Skin epidermis (tissue), 12 donors: ENCODE results near the gene COPZ1.
A peak's percentile ranks its signal among the peaks of the same experiment; 100 is the strongest.

Experiments used
- H3K27ac ChIP-seq, 21 experiments: fragments of 200-600 bp; sonication (generic) in 11 of 21; one replicate each; pipeline ENCODE4 v1.5.0; 2020; ENCODE audit warnings: mild to moderate bottlenecking in 3 of 21, inconsistent platforms in 2 of 21, moderate library complexity in 2 of 21
- H3K4me3 ChIP-seq, 7 experiments: fragments of 200-600 bp; sonication (generic) in 2 of 7; one replicate each; pipeline ENCODE4 v1.5.0; 2020; ENCODE audit warnings: inconsistent platforms in 2 of 7, mild to moderate bottlenecking in 2 of 7, moderate library complexity in 1 of 7

The COPZ1 gene, protein sequence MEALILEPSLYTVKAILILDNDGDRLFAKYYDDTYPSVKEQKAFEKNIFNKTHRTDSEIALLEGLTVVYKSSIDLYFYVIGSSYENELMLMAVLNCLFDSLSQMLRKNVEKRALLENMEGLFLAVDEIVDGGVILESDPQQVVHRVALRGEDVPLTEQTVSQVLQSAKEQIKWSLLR

DNA sequence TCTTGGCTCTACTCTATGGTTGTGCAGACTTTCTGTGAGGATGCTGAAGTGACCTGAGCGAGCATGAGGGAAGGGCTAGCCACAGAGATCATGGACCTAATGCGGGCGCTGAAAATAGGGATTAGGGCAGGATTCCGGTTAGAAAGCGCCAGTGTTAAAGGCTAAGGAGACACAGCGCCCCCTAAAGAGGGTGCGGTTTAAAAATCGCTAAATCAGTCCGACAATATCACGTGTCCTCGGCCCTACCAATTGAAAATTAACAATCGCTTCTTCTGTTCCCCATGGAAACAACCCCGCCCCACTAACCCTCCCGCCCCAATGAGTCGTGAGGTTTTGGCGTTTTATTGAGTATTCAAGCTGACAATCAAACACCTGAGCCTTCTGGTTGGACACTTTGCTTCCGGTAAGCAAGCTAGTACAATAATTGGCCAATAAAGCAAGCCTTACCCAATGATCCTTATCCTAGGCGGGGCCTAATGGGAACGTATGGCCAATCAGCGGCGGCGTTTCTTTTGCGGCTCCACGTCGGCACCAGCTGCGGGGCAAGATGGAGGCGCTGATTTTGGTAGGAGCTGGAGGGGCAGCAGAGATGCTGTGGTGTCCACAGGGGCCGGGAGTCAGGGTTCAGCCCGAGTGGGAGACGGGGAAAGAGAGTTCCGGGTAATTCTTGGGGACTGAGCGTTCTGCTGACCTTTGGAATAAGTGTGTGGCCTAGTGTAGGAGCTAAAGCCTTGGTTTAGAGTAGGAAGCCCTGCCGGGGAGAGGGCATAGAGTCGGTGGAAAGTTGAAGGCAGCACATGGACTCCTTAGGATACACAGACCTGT lies at the start of gene COPZ1:
TSS of gene COPZ1 (plus strand) at position 515 of the 825 bp plus-strand sequence. CDS start at position 548, 33 bp downstream.
- Histone ChIP-seq H3K27ac (peak within 1 kb of the TSS in 20 of 21 experiments; percentile 68 to 96 (median 87)), H3K4me3 (peak within 1 kb of the TSS; percentile 46 to 80 (median 70))

DNA sequence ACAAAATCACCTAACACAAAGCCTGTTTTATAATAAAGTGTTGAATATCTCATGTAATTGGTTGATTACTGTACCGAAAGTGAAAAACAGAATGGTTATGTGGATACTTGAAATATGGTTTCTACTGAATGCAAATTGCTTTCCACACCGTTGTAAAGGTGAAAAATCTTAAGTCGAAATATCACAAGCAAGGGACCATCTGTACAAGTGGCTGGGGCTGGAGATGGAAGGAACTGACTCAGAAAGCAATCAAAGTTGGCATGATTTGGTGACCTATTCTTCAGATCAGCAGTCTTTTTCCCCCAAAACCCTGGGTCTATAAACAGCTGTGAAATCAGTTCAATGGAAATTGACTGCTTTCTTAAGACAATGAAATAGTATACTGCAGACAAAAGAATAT lies 48.6 kb upstream of the COPZ1 start:
- Histone ChIP-seq H3K27ac (no peak overlapping the region), H3K4me3 (no peak overlapping the region)

DNA sequence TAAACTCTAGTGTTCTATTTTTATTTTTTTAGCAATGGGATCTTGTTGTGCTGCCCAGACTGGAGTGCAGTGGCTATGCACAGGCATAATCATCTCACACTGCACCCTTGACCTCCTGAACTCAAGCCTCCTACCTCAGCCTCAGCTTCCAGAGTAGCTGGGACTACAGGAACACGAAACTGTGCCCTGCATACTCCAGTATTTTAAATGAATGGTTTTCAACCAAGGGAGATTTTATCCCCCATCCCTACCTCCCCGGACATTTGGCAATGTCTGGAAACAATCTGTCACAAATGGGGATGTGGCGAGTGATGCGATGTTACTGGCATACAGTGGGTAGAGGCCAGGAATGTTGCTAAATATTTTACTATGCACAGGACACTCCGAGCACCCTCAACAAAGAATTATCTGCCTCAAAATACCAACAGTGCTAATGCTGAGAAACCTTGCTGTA lies 47.1 kb upstream of the COPZ1 start:
- Histone ChIP-seq H3K27ac (peak overlapping the region in 14 of 21 experiments; percentile 82 to 97 (median 94)), H3K4me3 (peak overlapping the region in 3 of 7 experiments; percentile 50 to 89 (median 75))

DNA sequence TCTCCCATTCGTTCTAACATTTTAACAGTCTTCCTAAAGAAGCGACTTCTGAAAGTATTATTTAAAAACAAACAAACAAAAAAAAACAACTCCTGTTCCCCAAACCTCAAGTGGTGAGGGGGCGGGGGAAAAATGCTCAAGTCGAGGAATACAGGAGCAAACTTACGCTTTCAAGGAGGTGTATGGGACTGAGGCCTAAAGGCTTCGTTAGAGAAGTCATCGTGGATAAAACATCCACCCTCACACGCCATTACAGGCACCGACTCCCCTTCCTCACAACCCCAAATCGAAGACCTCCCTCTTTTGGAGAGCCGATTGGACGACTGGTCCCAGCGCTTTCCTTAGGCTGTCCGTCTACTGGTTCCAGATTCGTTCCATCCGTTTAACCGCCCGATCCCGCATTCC lies 45.7 kb upstream of the COPZ1 start:
- H3K27ac ChIP-seq = peak overlapping the region; percentile 58 to 97 (median 93)
- peak overlapping the region; percentile 50 to 90 (median 77) for H3K4me3 ChIP-seq

DNA sequence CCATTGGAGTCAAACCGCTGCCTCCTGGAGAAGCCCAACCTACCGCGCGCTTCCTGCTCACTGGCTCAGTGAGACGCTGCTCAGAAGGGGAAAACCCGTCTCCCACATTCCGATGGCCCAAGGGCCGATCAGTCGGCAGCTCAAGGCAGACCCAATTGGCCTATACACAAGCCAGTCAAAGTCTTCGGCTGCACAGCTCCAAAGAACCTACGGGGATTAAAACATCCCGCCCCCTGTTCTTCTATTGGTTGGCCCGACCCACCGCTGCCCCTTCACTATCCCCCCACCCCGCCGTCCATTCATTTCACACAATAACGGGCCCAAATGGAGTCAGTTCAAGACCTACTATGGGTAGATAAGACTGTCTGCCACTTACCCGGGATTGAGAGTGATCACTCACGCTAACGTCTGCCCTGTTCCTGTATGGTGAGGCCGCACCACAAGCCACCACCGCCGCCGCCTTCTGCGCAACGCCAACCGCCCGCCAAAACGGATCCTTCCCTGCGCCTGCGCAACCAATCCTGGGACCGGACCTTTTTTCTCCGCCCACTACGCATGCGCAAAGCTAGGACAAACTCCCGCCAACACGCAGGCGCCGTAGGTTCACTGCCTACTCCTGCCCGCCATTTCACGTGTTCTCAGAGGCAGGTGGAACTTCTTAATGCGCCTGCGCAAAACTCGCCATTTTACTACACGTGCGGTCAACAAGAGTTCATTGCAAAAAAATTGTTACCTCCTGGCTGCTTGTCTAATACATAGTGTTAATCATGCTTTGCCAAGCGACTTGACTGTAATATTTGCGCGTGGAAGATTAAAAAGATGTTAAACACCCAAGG lies 45.1 kb upstream of the COPZ1 start, which contains the start of gene CBX5:
TSS of gene CBX5 (minus strand) at position 491 of the 836 bp plus-strand sequence. CDS start 22,472 bp downstream, outside the sequence.
- Histone ChIP-seq H3K4me3 (peak within 1 kb of the TSS; percentile 50 to 90 (median 83)), H3K27ac (peak within 1 kb of the TSS; percentile 58 to 97 (median 93))

DNA sequence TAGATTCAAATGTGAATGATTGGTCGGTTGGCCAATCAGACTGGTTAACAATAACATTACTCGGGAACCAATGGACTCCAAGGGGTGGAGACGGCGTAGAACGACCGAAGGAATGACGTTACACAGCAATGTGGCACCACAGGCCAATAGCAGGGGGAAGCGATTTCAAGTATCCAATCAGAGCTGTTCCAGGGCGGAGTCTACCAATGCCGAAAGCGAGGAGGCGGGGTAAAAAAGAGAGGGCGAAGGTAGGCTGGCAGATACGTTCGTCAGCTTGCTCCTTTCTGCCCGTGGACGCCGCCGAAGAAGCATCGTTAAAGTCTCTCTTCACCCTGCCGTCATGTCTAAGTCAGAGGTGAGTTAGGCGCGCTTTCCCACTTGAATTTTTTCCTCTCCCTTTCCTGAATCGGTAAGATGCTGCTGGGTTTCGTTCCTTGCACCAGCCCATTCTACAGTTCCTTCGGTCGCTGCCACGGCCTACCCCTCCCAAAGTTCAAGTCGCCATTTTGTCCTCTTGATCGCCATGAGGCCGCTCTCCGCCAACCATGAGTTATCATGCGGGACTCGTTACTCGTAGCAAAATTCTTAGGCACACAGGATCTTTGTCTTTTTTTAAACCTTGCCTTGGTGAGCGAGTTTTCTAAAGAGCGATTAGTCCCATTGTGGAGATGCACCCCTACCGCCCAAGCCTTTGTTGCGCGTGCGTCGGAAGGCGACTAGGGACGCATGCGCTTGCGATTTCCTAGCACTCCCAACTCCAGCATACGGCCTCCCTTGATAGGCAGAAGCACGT lies 44.3 kb upstream of the COPZ1 start, which contains the start of gene HNRNPA1:
TSS of gene HNRNPA1 (plus strand) at position 259 of the 793 bp plus-strand sequence. CDS start at position 341, 82 bp downstream.
- Histone ChIP-seq H3K4me3 (peak within 1 kb of the TSS; percentile 50 to 90 (median 83)), H3K27ac (peak within 1 kb of the TSS; percentile 35 to 97 (median 93))

DNA sequence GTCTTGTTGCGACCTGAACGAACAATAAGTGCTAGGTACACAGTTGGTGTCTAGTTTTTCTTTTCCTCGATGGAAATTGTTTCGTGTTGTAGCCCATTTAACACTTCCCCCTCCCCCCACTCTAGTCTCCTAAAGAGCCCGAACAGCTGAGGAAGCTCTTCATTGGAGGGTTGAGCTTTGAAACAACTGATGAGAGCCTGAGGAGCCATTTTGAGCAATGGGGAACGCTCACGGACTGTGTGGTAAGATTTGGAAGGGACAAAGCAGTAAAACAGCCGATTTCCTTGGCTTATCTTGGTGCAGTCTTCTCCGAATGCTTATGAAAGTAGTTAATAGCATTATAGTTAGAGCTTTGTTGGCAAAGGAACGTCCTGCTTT lies 43.7 kb upstream of the COPZ1 start:
- peak overlapping the region; percentile 35 to 97 (median 93) for H3K27ac ChIP-seq
- peak overlapping the region; percentile 50 to 90 (median 83) for H3K4me3 ChIP-seq

DNA sequence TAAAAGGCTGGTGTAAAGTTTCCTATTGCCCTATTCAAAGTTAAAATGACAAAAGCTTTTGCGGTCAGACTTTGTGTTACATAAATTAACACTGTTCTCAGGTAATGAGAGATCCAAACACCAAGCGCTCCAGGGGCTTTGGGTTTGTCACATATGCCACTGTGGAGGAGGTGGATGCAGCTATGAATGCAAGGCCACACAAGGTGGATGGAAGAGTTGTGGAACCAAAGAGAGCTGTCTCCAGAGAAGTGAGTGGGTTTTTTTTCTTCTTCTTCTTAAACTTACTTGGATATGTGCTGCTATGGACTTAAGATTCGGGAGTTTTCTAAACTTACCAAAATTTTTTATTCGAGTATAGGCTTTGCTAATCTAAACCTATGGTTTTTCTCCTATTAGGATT lies 43.2 kb upstream of the COPZ1 start:
- H3K27ac ChIP-seq = peak overlapping the region in 18 of 21 experiments; percentile 82 to 97 (median 93)
- peak overlapping the region; percentile 50 to 90 (median 83) for H3K4me3 ChIP-seq

DNA sequence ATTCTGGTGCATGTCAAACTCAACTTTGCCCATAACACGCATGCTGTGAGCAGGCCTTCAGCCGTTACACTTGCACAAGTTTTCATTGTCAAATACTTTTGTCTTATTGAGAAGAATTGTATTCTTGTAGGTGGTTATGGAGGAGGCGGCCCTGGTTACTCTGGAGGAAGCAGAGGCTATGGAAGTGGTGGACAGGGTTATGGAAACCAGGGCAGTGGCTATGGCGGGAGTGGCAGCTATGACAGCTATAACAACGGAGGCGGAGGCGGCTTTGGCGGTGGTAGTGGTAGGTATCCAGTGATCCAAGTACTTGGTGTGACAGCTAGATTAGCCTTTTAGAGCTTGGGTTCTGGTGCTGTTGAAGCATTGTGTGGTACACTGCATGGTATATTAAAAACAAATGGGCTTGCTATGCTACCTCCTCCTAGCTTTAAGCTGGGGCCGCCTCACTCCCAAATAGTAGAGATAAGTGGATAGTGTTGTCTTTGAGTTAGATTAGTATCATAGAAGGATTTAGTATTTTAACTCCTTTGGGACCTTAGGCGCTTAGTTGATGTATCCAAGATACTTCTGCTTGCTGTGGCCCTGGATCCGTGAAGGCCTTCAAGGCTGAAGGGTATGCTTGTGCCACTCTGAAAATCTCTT lies 41.9 kb upstream of the COPZ1 start:
- H3K27ac ChIP-seq = peak overlapping the region in 5 of 21 experiments; percentile 19 to 41 (median 37)
- peak overlapping the region; percentile 50 to 90 (median 83) for H3K4me3 ChIP-seq

DNA sequence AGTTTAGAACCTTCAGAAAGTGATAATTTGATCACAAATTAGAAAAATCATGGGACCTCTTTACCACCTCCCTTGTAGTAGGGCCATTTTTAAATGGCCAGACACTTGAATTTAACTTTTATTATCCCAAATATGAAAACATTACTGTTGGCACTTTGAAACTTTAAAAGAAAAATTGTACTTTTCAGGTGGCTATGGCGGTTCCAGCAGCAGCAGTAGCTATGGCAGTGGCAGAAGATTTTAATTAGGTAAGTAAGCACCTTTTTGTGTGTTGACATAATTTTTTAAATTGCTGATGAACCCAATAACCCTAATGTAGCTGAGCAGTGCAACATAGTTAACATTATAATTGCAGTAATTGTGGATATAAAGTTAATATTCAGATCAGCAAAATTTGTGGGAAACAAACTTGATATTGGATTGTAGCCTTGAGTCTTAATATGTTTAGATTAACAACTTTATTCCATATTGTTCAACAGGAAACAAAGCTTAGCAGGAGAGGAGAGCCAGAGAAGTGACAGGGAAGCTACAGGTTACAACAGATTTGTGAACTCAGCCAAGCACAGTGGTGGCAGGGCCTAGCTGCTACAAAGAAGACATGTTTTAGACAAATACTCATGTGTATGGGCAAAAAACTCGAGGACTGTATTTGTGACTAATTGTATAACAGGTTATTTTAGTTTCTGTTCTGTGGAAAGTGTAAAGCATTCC lies 40.7 kb upstream of the COPZ1 start:
- Histone ChIP-seq H3K4me3 (peak overlapping the region in 4 of 7 experiments; percentile 14 to 90 (median 82)), H3K27ac (peak overlapping the region in 2 of 21 experiments; percentile 19 to 20)

DNA sequence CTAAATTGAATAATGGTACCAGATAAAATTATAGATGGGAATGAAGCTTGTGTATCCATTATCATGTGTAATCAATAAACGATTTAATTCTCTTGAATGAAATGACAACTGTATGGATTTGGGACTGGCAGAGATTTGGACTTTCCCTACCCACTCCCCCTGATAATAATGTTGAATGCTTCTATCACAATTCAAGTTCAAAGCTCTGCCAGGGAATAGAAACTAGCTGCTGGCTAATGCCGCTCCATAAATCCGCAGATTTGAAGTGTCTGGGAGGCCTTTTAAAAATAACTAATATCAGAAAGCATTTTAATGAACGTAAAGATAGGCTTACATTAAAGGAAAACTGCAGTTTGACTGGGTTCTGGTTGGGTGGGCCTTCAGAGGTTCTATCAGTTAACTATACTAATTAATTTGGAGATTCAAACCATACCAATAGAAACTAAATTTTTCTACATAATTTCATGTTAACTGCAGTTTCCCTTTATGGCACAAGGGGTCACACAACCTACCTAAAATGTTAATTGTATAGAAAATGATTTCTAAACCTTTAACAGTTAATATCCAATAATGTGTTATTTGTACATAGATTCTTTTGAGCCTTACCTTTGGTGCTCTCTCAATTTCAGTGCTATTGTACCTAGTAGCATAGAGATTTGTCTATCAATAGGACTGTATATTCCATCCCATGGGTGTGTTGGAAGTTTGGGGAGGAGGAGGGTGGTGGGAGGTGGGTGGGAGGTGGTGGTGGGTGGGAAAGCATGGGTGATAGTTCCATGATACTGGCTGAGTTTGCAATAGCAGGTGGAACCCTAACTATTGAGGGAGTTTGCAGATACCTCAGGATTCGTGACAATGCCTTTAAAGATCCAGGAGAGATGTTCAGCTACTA lies 39.5 kb upstream of the COPZ1 start:
- Histone ChIP-seq H3K4me3 (peak overlapping the region in 1 of 7 experiments; percentile 25), H3K27ac (peak overlapping the region in 2 of 21 experiments; percentile 12 to 31)

DNA sequence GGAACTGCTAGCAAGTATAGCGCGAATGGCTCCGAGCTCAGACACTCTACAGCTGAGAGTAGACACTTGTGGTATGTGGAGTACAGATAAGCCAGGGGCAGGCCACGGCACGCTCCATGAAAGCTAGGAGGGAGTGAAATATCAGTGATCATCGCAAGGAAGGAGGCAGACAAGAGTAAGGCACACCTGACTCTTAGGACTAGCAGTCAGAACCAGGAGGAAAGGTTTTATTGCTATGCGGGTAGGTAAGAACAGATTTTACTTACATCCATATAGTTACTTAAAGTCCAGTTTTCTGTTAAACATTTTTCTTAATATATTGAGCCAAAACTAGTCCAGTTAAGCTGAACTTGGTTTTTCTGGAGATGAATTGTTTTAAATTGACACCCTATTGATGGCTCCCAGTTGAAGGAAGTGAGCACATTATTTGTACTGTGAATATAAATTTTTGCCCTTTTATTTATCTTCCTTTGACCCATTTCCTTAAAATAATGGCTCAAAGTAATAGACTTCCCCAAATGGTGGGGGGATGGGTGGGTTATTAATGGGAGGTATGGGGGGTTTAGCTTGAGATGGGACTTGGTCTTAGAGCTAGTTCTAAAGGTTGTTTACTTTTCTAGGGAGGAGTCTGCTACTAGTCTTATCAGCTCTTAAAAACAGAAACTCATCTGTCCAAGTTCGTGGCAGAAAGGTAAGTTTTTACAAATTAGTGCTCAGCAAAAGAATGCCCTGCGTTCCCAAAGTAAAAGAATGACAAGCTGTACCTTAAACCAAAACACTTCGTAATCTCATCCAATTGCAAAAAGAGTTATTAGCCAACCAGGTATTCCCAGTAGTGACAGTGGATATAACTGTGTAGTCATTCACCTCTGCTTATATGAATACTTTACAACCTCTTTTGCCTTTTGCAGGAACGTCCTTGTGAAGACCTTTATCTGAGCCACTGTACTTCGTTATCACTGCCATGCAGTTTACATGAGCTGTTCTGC lies 38.6 kb upstream of the COPZ1 start:
- Histone ChIP-seq H3K27ac (peak overlapping the region in 2 of 21 experiments; percentile 12 to 31), H3K4me3 (no peak overlapping the region)

DNA sequence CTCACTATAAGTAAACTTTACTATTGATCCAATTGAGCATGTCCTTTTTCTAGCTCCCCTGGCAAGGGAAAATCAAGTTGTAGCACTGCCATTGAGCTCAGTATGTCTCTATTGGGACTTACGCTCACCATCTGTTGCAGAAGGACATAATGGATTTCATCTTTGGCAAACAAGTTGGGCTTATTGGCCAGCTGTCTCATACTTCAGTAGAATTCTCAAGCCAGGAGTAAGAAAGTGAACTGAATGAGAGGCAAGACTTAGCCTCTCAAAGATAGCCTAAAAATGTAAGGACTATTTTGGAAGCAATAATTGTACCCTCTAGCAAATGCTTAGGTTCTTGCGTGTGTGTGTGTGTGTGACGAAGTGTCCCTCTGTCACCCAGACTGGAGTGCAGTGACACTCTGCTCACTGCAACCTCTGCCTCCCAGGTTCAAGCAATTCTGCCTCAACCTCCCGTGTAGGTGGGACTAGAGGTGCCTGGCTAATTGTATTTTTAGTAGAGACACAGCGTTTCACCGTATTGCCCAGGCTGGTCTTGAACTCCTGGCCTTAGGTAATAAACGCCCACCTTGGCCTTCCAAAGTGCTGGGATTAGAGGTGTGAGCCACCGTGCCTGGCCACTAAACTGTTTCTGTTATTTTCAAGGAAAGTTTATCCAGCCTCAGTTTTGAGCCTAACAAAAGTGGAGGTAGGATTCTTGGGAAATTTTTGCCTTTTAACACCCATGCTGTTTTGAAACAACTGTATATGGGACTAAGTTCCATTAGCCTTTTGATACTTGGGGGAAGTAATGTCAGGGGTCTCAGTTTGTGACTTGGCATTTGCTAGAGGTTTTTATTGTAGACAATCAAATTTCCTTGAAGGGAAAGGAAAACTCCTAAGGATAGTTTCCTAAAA lies 37.4 kb upstream of the COPZ1 start:
- H3K4me3 ChIP-seq = no peak overlapping the region

More for the DNA sequence above, 37.4 kb upstream of the COPZ1 start:
- H3K27ac ChIP-seq = no peak overlapping the region
